ENCODE results near the gene PKLR.
"Not testable (repeated sequence)": the region's sequence is repeated elsewhere in the genome, so short reads cannot be mapped to it uniquely, and the experiment has no call there.

PKLR gene

DNA sequence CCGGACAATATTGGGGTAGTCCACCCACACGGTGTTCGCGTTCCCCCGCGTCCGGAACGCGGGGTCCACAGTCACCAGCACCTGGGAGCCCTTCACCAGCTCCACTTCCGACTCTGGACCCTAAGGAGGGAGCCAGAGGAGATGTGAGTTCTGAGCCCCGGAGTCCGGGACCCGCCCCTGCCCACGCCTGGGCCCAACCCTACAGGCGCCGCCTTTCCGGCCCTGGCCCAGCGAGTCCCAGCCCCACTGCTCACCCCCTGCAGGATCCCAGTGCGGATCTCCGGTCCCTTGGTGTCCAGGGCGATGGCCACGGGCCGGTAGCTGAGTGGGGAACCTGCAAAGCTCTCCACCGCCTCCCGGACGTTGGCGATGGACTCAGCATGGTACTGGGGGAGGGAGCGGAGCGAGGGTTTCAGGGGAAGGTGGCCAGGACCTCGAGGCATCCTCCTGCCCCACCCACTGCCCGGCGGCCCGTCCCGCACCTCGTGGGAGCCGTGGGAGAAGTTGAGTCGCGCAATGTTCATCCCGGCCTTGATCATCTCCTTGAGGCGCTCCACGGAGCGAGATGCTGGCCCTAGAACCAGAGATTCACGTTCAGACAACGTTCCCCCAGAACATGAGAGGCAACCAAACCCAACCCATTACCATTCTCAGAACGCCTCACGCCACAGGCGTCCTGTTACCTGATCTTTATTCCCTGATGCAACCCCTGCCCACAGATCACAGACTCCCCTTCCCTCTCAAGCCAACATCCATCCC, 5.9 kb downstream of the PKLR start:
- TF ChIP-seq, protein P1, sequence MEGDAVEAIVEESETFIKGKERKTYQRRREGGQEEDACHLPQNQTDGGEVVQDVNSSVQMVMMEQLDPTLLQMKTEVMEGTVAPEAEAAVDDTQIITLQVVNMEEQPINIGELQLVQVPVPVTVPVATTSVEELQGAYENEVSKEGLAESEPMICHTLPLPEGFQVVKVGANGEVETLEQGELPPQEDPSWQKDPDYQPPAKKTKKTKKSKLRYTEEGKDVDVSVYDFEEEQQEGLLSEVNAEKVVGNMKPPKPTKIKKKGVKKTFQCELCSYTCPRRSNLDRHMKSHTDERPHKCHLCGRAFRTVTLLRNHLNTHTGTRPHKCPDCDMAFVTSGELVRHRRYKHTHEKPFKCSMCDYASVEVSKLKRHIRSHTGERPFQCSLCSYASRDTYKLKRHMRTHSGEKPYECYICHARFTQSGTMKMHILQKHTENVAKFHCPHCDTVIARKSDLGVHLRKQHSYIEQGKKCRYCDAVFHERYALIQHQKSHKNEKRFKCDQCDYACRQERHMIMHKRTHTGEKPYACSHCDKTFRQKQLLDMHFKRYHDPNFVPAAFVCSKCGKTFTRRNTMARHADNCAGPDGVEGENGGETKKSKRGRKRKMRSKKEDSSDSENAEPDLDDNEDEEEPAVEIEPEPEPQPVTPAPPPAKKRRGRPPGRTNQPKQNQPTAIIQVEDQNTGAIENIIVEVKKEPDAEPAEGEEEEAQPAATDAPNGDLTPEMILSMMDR (IDR thresholded peaks at IDR 0.05) = no peak
- no peak for DNase-seq (ENCODE audit: low spot score)
- Histone ChIP-seq H3K27ac (no peak overlapping the region), H3K4me3 (peak overlapping the region; percentile 52)

DNA sequence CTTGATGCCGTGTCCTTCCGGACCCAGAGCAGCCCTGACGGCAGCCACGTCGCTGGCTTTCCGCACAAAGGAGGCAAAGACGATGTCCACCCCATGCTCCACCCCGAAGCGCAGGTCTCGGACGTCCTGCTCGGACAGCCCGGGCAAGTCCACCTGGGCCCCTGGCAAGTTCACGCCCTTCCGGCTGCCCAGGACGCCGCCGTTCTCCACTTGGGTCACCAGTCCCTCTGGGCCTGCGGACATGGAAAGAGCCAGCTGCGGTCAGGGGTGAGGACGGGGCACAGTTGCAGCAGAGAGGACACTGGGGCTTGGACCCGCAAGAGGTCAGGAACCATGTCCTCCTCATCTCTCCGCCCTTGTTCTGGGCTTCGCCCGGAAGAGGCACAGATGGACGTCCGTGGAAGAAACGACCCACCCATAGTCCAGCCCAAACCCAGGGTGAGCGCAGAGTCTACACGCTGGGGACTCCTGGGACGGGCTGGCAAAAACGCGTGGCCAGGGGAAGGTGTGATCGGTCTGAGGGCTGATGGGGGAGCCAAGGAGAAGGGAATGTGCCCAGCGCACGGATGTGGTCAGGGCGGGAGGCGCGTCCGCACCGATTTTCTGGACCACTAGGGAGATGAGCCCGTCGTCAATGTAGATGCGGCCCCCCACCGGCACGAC, 6.6 kb downstream of the PKLR start:
- TF ChIP-seq, protein P1 (IDR thresholded peaks at IDR 0.05) = no peak
- Histone ChIP-seq H3K4me3 (peak overlapping the region; percentile 52), H3K27ac (no peak overlapping the region)
- no peak for DNase-seq (ENCODE audit: low spot score)

DNA sequence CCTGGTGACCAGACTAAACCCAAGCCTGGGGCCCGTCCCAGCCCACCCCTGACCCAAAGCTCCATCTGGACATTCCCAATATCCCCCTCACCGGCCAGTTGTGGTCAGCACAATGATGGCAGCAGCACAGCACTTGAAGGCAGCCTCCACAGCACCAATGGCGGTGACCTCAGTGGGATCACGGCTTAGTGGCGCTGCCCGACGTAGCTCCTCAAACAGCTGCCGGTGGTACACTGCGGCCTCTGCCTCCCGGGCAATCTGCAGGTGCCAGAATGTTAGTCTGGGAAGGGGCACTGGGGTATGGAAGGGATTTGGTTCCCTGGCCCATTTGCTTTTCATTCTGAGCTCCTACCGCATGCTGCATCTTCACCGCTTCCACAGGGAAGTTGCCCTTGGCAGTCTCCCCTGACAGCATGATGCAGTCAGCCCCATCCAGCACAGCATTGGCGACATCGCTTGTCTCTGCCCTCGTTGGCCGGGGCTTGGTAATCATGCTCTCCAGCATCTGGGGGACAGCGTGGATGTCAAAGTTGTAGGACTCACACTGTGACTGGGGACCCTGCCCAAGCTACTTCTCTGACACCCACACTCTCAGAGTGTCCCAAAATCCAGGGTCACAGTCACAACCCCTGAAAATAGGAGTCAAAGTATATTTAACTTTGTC, 8.0 kb downstream of the PKLR start:
- DNase-seq (ENCODE audit: low spot score) = no peak
- TF ChIP-seq, protein P1 (IDR thresholded peaks at IDR 0.05) = no peak

DNA sequence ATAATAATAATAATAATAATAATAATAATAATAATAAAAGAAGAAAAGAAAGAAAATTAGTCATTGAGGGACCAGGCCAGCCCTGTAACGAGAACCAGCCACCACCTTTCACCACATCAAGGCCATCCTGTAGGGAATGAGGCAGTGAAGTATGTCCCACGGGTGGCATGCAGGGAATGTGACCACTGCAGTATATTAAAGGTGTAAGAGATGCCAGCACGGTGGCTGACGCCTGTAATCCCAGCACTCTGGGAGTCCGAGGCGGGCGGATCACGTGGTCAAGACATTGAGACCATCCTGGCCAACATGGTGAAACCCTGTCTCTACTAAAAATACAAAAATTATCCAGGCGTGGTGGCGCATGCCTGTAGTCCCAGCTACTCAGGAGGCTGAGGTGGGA, 10.2 kb downstream of the PKLR start:
- not testable (repeated sequence) for H3K4me3 ChIP-seq

More for the DNA sequence above, 8.0 kb downstream of the PKLR start:
- Histone ChIP-seq H3K4me3 (no peak overlapping the region), H3K27ac (no peak overlapping the region)

DNA sequence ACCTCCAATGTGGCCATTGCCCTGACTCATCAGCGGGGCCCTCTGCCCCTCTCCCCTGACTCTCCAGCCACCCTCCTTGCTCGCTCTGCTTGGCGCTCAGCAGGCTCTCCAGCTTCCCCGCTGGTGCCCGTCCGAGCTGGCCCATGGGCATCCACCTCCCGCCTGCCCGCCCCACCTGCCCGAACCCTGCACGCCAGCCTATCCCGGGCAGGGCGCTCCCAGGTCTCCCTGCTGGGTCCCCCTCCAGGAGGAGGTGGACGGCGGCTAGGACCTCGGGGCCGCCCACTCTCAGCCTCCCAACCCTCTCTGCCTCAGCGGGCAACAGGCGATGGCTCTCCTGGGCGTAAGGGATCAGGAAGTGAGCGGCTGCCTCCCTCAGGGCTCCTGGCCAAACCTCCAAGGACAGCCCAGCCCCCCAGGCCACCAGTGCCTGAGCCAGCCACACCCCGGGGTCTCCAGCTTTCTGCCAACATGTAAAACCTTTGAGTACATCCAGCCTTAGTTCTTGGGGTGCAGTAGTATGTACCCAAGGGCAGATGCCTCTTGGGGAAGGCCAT, 13.2 kb downstream of the PKLR start:
- DNase-seq (ENCODE audit: low spot score) = no peak
- Histone ChIP-seq H3K4me3 (no peak overlapping the region), H3K27ac (no peak overlapping the region)
- TF ChIP-seq, protein P1 (IDR thresholded peaks at IDR 0.05) = no peak

More for the DNA sequence above, 10.2 kb downstream of the PKLR start:
- DNase-seq (ENCODE audit: low spot score); H3K27ac ChIP-seq: not testable (repeated sequence)

DNA sequence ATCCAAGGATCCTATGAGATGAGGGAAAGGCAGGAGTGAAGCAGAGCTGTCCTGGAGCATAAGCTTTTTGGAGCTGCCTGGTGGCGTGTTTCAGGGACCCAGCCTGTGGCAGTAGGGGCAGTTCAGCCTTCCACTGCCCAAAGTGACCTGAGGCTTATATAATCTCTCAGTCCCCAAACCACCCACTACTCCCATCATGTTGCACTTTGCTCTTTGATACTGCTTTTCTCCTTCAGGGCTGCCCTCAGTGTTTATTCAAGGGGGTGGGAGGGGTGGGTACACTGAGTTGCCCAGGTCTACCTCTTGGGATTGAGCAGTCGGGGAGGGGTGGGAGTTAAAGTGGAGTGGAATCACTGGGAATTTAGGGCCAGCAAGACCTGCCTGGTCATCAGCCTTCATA, 14.7 kb downstream of the PKLR start:
- no peak for DNase-seq (ENCODE audit: low spot score)
- H3K27ac ChIP-seq = no peak overlapping the region
- TF ChIP-seq, protein P1 (IDR thresholded peaks at IDR 0.05) = no peak

DNA sequence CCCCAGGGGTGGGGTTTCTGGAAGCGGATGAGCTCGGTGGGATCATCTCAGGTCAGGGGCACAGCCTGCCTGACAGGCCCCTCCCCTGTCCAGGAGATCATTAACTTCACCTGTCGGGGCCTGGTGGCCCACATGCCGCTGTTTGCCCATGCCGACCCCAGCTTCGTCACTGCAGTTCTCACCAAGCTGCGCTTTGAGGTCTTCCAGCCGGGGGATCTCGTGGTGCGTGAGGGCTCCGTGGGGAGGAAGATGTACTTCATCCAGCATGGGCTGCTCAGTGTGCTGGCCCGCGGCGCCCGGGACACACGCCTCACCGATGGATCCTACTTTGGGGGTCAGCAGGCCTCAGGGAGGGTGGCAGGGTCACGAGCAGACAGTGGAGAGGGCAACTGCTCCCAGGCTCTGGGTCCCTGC, 15.6 kb downstream of the PKLR start:
- no peak overlapping the region for H3K4me3 ChIP-seq
- TF ChIP-seq, protein P1 (IDR thresholded peaks at IDR 0.05) = no peak
- no peak overlapping the region for H3K27ac ChIP-seq
- no peak for DNase-seq (ENCODE audit: low spot score)

More for the DNA sequence above, 14.7 kb downstream of the PKLR start:
- no peak overlapping the region for H3K4me3 ChIP-seq
